GM19395 (cell line): Measurements from ENCODE around the gene ARL15.
"Not testable (repeated sequence)": the region's sequence is repeated elsewhere in the genome, so short reads cannot be mapped to it uniquely, and the experiment has no call there.

Experiments used
- ATAC-seq: cut with Tn5 transposase; IDR thresholded peaks from one replicate; pipeline ENCODE4 v1.9.1; 2021; ENCODE audit warnings: mild to moderate bottlenecking, moderate library complexity; ENCODE audit not compliant: unreplicated experiment

Gene ARL15

DNA sequence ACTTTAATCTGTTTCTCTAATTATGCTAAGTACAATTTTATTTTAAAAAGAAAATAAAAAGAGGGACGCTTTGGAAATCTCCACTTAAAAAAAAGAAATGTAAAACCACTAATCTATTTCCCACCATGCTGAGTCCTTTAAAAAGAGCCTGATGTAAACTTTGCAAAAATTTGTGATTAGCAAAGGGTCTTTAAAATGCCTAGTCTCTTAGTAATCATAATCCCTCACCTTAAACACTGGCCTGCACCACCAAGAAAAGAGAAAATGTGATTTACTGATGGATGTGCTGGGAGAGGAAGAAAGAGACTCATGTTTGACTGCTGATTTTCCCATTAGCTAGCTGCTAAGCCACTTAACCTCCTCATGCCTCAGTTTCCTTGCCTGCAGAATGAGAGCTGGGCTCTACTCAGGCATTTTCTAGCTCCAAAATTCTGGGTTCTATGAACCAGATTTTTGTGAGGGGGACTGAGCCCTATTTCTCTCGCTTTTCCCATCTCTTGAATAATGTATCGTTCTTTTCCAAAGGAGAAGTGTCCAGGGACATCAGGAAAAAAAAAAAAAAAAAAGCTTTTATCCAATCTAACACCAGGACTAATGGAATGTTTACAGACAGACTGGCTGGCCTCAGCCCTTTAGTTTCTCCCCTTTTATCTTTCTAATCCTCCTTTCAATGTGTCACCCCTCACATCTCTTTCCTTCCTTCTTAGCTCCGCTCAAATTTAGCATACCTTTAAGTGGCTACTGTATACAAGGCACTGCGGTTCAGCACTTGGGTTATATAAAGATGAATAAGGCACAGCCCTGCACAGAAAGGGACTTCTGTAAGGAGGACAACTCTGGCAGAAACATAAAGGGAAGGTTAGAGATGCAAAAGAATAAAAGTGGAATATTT lies 312.4 kb downstream of the ARL15 start:
- ATAC-seq = no peak

- no peak for ATAC-seq
These were observed 314.4 kb downstream of the ARL15 start for GRCh38 chr5:53996008-53996407.

- ATAC-seq = no peak
These were observed 316.2 kb downstream of the ARL15 start for GRCh38 chr5:53994148-53994547.

DNA sequence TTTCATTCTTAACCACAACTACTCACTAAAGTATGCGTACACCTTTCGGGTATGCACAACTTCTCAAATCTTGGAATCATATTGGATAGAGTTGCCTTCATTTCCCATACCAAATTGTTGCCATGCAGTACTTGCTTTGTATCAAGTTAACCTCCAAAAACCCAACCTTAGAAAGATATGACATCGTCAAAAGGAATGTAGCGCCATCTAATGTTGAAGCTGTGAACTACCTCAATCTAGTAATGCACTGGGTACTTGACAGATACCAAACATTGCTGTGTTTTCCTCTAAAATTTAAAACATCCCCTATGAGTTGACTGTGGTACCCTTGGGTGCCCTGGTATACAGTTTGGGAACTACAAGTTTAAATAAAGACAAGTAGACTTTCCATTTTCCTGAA lies 318.4 kb downstream of the ARL15 start:
- ATAC-seq = no peak

GRCh38 chr5:53987101-53987500 lies 323.3 kb downstream of the ARL15 start:
- ATAC-seq = no peak

GRCh38 chr5:53985796-53986195 lies 324.6 kb downstream of the ARL15 start:
- no peak for ATAC-seq

DNA sequence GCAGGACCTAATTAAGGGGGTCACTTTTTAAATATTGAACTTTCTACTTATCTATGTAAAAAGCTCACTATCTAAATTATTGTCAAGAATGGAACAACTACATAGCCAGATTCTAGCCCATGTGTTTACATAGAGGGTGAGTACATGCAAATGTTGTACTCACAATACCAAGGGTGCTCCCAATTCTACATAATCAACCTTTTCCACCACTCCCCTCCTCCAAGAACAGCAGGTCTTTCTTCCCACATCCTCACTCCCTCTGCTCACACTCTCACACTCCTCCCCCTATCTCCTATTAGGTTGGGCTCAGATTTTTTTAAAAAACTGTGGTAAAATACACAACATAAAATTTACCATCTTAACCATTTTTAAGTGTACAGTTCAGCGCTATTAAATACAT lies 325.4 kb downstream of the ARL15 start:
- ATAC-seq = no peak

DNA sequence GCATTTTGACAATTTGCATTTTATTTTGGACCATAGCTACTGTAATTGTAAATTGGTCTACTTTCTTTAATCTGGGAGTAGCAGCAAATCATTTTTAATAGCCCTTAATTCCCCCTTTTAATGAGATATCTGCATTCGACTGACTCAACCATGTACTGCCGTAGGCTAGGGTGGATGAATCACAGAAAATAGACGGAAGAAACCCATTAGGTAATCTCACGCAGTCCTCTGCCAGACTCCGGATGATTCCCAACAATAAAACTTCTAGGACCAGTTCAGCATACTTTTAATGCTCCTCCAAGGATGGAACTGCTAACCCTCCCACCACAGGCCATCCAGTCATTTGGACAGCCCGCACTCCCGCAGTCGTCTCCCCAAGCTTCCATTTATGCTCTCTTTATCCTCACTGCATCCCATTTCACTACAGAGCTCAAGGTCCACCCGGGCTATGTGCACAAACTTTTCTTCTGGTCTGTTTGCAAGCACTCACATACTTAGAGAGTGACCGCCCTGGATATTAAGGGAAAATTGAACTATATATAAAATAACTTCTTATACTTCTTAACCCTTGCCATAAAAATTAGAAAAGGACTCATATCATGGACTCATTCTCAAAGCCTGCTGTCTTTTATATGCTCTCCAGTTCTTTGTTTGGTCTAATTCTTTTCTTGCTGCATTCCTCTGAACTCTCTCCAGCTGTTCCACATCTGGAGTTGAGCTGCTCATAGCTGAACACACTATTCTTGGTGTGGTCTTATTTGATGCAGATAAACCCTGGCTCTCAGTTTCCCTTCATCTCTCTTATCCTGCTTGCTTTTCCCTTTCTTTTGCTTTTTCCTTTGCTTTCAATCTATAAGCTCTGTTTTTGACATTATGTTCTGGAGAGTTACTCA lies 326.6 kb downstream of the ARL15 start:
- ATAC-seq = no peak

GRCh38 chr5:53982319-53982718 lies 328.1 kb downstream of the ARL15 start:
- ATAC-seq = not testable (repeated sequence)

DNA sequence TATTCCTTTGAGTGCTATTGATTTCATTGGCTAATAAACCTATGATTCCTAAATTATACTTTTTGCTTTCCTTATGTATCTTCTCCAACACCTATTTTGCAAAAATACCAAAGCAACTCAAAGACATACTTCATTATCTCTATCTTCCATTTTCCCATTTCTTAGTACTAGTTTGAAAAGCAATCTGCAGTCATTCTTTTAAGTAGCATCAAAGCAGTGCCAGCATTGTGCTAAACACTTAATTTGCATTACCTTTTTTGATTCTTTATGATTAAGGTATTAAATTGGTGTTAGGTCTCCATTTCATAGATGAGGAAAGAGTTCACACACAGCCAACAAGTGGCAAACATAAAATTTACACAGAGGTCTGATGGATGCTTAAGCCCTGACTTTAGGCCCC lies 330.3 kb downstream of the ARL15 start:
- ATAC-seq = no peak

DNA sequence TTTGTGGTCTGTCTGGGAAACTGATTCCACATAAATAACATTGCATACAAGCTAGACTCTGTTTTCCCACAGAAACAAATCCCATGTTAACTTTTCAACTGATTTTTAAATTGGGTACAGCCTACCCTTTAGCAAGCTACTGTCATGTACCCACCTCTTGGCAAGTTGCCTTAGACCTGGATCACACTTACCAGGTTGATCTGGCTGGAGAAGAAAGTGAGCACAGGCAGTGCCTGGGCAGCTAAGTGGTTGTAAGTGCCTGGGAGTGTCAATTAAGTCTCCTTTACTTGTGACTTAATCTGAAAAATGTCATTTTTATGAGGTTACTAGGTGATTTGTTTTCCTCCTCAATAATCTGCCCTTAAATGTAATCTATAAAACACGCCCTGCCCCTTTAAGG lies 336.4 kb downstream of the ARL15 start:
- no peak for ATAC-seq

DNA sequence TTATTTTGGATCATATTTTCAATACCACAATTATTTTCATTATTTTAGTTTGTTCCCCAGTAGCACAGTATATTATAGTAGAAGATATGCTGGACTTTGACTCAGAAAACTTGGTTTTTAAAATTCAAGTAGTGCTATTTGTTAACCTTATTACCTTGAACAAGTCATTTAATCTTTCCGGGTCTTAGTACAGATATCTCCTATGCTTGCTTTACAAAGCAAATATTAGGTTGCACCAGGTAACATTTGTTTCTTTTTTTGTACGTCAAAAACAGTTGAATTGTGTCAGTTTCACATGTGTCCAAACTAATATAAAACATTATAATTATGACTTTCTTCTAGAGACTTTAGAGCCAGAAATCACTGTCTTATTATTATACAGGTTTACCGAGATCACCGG lies 338.1 kb downstream of the ARL15 start:
- no peak for ATAC-seq

- no peak for ATAC-seq
These were observed 338.8 kb downstream of the ARL15 start for GRCh38 chr5:53971551-53971950.

- no peak for ATAC-seq
These were observed 339.2 kb downstream of the ARL15 start for GRCh38 chr5:53971131-53971530.

DNA sequence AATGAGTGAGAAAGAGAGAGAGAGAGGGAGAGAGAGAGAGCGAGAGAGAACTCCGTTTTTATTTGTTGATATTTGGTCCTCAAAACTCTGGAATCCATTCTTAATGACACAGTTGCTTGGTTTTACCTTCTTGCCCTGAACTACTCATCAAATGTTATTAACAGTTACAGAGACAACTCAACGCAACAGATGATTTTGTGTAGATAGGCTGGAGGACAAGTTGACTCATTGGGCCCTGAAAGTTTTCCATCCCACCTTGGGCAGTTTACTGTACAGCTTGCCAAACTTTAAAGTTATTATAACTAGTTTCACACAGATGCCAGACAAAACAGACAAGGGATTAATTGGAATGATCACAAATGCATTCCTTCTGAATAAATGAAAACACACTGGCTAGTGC lies 339.9 kb downstream of the ARL15 start:
- ATAC-seq = no peak

GRCh38 chr5:53969176-53969730 lies 341.1 kb downstream of the ARL15 start:
- ATAC-seq = no peak

DNA sequence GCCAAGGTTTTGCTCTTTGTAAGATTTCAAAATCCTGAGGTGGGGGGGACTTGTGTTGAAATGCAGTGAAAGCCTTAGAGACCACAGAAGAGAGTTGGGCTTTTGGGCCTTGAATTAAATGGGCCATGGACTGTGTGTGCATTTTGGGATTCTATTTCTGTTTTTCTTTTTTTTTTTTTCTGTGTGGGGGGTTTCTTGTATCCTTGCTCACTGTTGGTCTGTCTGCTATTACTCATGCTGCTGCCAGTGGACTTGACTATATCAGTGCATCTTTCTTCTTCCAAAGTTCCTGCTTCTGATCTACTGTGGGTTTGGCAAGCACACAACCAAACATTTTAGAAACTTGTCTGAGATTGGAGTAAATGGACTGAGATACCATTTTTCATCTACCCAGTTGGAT lies 344.9 kb downstream of the ARL15 start:
- no peak for ATAC-seq

DNA sequence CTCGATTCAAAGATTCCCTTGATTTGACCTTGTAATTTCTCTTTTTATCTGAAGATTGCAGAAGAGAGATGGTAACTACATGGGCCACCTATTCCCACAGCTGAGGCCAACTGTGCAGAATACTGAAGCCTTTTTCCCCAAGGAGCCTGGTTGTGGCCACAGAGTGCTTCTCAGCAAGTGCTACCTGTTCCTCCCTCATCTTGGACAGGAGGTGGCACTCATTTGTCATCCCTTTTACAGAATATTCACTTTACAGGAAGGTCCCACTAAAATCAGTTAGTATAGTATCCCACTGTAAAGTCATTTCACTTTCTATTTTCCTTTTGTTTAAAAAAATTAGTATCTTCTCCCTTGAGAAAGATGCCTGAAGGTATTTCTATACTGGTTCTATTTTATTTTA lies 346.4 kb downstream of the ARL15 start:
- ATAC-seq = no peak

DNA sequence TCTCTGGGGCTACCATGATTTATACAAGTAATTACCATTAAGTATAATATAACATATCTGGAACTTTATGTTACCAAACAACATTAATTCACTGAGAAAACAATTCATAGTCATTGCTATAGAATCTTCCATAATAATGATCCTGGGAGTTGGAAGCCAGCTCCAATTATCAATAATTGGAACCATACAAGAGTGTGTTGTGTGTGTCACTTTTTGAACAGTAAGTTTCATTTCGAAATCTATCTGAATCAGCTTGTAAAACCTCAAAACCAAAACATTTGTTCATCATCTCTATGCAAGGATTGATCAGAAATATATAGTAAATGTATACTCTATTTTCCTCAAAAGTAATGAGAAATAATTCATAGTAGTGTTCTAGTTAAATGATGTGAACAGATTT lies 348.1 kb downstream of the ARL15 start:
- ATAC-seq = no peak

- no peak for ATAC-seq
These were observed 353.7 kb downstream of the ARL15 start for GRCh38 chr5:53956632-53957031.

- ATAC-seq = no peak
These were observed 354.2 kb downstream of the ARL15 start for GRCh38 chr5:53956196-53956595.

GRCh38 chr5:53950621-53951020 lies 359.8 kb downstream of the ARL15 start:
- ATAC-seq = no peak
